Glutamatergic neuron (in vitro differentiated cells): ENCODE data around the gene CPSF4L. TPM values are rescaled to one million over a fixed set of nuclear protein-coding genes. Genes with fewer than 3 reads are reported as not detected.

Experiments used
- DNase-seq: peaks from one replicate; pipeline ENCODE4 v3.0.0; 2022
- H3K27ac Mint-ChIP-seq: one replicate; pipeline ENCODE4 v1.8.0; 2020; ENCODE audit warnings: mild to moderate bottlenecking, mixed read lengths, inconsistent platforms; ENCODE audit not compliant: unreplicated experiment
- H3K27me3 Mint-ChIP-seq: one replicate; pipeline ENCODE4 v1.8.0; 2020; ENCODE audit warnings: mild to moderate bottlenecking, moderate library complexity, mixed read lengths, inconsistent platforms; ENCODE audit not compliant: unreplicated experiment
- H3K36me3 Mint-ChIP-seq: one replicate; pipeline ENCODE4 v1.8.0; 2020; ENCODE audit warnings: mild to moderate bottlenecking, mixed read lengths, inconsistent platforms; ENCODE audit not compliant: unreplicated experiment
- H3K4me1 Mint-ChIP-seq: one replicate; pipeline ENCODE4 v1.8.0; 2020; ENCODE audit warnings: mild to moderate bottlenecking, low read depth, mixed read lengths, inconsistent platforms; ENCODE audit not compliant: unreplicated experiment
- H3K4me3 Mint-ChIP-seq: one replicate; pipeline ENCODE4 v1.8.0; 2020; ENCODE audit warnings: mild to moderate bottlenecking, mixed read lengths, inconsistent platforms; ENCODE audit not compliant: unreplicated experiment
- H3K9me3 Mint-ChIP-seq: one replicate; pipeline ENCODE4 v1.8.0; 2020; ENCODE audit warnings: mild to moderate bottlenecking, moderate library complexity, mixed read lengths, inconsistent platforms; ENCODE audit not compliant: unreplicated experiment
- CTCF ChIP-seq: fragments of 200-600 bp; sonication (generic); IDR thresholded peaks from one replicate; pipeline ENCODE4 v1.5.0; 2021; ENCODE audit not compliant: partially characterized antibody, unreplicated experiment
- total RNA-seq: library from RNA; stranded (reverse); fragmentation: NEBNext Ultra II Directional; extraction: Animal tissue kit (Norgen Biotek cat#: 25700); gene quantifications from one replicate; pipeline ENCODE4 v1.2.1, GENCODE V29; 2021; ENCODE audit not compliant: unreplicated experiment

The CPSF4L gene
- total RNA-seq, 1 donor from 2014 or later, result 0.44 TPM

- TF ChIP-seq CTCF, result no peak
- Mint-ChIP-seq H3K27ac (no peak overlapping the region), H3K4me1 (peaks cover 31% of the 10 kb centered on the region), H3K36me3 (no peaks in the 10 kb centered on the region), H3K27me3 (peaks cover 3% of the 10 kb centered on the region), H3K9me3 (peaks cover 9% of the 10 kb centered on the region), H3K4me3 (no peak overlapping the region)
- no peak for DNase-seq
Measured at GRCh38 chr17:73226556-73227172, 35.0 kb downstream of the CPSF4L start.

GRCh38 chr17:73224663-73225305 is 36.9 kb downstream of the CPSF4L start:
- no peak for DNase-seq
- no peak for TF ChIP-seq CTCF
- H3K27me3 Mint-ChIP-seq, result no peaks in the 10 kb centered on the region
- no peaks in the 10 kb centered on the region for H3K36me3 Mint-ChIP-seq
- no peaks in the 10 kb centered on the region for H3K9me3 Mint-ChIP-seq
- peak overlapping the region; percentile 0 for H3K27ac Mint-ChIP-seq
- peaks cover 28% of the 10 kb centered on the region for H3K4me1 Mint-ChIP-seq
- no peak overlapping the region for H3K4me3 Mint-ChIP-seq

- TF ChIP-seq CTCF, result no peak
- no peak overlapping the region for H3K4me3 Mint-ChIP-seq
- DNase-seq, result no peak
- peaks cover 26% of the 10 kb centered on the region for H3K4me1 Mint-ChIP-seq
- H3K27ac Mint-ChIP-seq, result no peak overlapping the region
- H3K9me3 Mint-ChIP-seq, result no peaks in the 10 kb centered on the region
- no peaks in the 10 kb centered on the region for H3K36me3 Mint-ChIP-seq
- no peaks in the 10 kb centered on the region for H3K27me3 Mint-ChIP-seq
Measured at GRCh38 chr17:73224237-73224636, 37.4 kb downstream of the CPSF4L start.

GRCh38 chr17:73223626-73224230 is 38.0 kb downstream of the CPSF4L start:
- no peak for TF ChIP-seq CTCF
- Mint-ChIP-seq H3K9me3 (no peaks in the 10 kb centered on the region), H3K27me3 (no peaks in the 10 kb centered on the region), H3K4me3 (no peak overlapping the region), H3K36me3 (no peaks in the 10 kb centered on the region), H3K27ac (no peak overlapping the region), H3K4me1 (peaks cover 21% of the 10 kb centered on the region)
- no peak for DNase-seq

- Mint-ChIP-seq H3K27me3 (peaks cover 4% of the 10 kb centered on the region), H3K4me3 (no peak overlapping the region), H3K27ac (no peak overlapping the region), H3K36me3 (no peaks in the 10 kb centered on the region), H3K4me1 (no peaks in the 10 kb centered on the region), H3K9me3 (no peaks in the 10 kb centered on the region)
- TF ChIP-seq CTCF, result no peak
- no peak for DNase-seq
Measured at GRCh38 chr17:73215447-73215846, 46.2 kb downstream of the CPSF4L start.
